T-helper 1 cell treated with Interleukin-12 subunit alpha and Interleukin-12 subunit beta and Interleukin-4 antibody, amounts not matched to agents 30 ng/mL and 1 ng/mL, for 36 hours (primary cell): ENCODE measurements around the gene ZDHHC3. TPM values are rescaled to one million over a fixed set of nuclear protein-coding genes. Genes with fewer than 3 reads are reported as not detected.

Experiments used
- intact Hi-C: fragments of 100-400 bp; cut with micrococcal nuclease; formaldehyde crosslinking; loops from one replicate; pipeline ENCODE4 v1.15.1; 2024
- total RNA-seq: library from RNA; stranded (reverse); gene quantifications from 2 replicates; pipeline ENCODE4 v1.2.3, GENCODE V29; 2022

Gene ZDHHC3, protein sequence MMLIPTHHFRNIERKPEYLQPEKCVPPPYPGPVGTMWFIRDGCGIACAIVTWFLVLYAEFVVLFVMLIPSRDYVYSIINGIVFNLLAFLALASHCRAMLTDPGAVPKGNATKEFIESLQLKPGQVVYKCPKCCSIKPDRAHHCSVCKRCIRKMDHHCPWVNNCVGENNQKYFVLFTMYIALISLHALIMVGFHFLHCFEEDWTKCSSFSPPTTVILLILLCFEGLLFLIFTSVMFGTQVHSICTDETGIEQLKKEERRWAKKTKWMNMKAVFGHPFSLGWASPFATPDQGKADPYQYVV
- 49.9 and 65.6 TPM in 2 replicates for total RNA-seq

- intact Hi-C loops, result loop anchor here (1.0 to 5.0 kb wide), 7 partner anchors 12 to 1354 kb away; partner anchors contain the start of genes ANO10, KIAA1143, KIF15 and TCAIM
Observed at GRCh38 chr3:44976002-44976815, at the start of gene ZDHHC3, which contains the start of gene EXOSC7. TSS of gene ZDHHC3 (minus strand) at chr3:44976174. CDS start at chr3:44959436, 16,738 bp downstream. TSS of gene EXOSC7 (plus strand) at chr3:44976244. CDS start at chr3:44976278, 34 bp downstream.

DNA sequence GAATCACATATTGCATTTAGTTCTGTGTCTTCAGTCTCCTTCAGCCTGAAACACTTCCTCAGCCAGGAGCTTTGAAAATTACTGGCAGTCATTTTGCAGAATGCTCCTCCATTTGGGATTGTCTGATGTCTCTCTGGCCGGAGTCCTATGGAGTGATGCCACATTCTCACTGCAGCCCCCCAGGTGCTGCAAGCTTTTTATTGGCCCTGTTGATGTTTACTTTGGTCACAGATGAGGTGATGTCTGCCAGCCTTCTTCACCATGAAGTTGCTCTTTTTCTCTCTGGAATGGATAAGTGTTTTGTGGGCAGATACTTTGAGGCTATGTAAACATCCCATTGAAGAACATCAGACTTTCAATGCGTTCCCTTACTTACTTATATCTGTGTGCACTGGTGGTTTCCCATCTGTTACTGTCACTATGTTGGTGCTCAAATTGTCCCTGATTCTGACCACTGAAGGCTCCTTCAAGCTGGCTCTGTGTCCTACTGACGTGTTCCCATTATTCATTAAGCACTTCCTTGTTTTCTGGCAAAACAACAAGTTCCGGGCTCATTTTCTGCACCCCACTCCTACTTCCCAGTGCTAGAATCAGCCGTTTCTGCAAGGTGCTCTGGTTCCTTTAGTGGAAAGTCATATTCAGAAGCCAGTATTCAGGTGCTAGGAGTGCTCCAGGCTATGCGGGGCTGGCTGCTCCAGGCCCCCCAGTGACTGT, 48.7 kb upstream of the ZDHHC3 start:
- intact Hi-C loops, result no loop called here

GRCh38 chr3:45023675-45024074, 47.7 kb upstream of the ZDHHC3 start:
- intact Hi-C loops, result no loop called here

DNA sequence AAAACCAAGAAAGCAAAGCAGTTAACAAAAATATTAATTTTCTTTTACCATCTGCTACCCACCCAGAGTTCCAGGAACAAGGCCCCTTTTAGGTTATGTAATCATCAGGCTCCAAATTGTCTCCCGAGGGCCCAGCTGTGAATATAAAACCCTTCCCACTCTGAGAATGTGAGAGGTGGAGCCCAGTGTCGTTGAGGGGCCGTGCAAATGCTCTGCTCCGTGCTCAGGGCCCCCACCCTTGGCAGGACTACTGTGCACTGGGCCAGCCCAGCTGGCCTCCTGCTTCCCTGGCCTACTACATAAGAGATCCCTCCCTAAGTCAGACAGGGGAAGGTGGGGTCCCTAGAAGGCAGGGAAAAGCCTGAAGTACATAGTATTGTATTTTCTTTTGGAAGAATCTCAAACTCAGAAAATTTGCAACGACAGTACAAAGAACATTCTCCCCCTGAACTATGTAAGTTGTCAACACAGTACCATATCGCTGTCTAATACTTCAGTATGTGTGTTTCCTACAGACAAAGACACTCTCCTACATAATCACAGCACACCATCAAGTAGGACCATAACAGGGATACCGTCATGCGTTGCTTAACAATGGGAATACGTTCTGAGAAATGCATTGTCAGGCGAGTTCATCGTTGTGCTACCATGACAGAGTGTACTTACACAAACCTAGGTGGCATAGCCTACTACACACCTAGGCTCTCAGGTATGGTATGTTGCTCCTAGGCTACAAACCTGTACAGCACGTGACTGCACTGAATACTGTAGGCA, 45.7 kb upstream of the ZDHHC3 start:
- intact Hi-C loops, result no loop called here

GRCh38 chr3:45020534-45020933, 44.6 kb upstream of the ZDHHC3 start:
- intact Hi-C loops, result no loop called here

GRCh38 chr3:45017821-45018220, 41.8 kb upstream of the ZDHHC3 start:
- intact Hi-C loops, result no loop called here

DNA sequence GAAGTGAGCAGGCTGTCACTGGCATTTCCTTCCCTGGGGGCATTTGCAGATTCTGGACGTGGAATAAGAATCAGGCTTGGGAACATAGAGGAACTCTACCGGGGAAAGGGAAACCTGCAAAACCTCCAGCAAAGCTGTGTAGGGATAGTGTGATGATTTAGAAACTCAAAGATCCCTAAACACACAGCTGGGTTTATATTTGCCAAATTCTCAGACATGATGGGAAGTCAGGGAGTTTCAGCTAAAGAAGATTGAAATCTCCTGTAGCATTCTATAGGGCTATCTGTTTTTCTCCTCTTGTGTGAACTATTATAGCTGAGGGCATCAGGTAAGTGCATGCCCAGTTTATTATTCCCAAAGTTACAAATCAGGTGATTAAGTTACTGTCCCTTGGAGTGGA, 40.9 kb upstream of the ZDHHC3 start:
- intact Hi-C loops, result no loop called here

DNA sequence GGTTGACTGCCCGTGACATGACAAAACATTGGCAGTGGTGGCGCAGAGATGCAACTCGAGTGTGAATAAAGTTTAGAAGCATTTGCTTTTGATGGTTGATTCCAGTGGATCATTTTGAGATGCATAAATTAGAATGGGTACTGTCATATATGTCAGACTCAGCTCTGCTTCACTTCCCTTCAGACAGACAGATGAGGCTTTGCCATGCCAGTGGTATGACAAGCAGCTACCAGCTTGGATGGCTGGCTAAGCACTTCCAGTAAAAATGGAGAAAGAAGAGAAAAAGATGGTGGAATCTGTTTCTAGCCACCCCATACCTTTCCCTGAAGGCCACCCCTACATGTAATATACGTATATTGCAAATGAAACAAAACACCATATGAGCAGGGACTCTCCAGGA, 36.6 kb upstream of the ZDHHC3 start:
- intact Hi-C loops, result no loop called here

- intact Hi-C loops, result no loop called here
Observed at GRCh38 chr3:45011756-45012508, 36.0 kb upstream of the ZDHHC3 start.

DNA sequence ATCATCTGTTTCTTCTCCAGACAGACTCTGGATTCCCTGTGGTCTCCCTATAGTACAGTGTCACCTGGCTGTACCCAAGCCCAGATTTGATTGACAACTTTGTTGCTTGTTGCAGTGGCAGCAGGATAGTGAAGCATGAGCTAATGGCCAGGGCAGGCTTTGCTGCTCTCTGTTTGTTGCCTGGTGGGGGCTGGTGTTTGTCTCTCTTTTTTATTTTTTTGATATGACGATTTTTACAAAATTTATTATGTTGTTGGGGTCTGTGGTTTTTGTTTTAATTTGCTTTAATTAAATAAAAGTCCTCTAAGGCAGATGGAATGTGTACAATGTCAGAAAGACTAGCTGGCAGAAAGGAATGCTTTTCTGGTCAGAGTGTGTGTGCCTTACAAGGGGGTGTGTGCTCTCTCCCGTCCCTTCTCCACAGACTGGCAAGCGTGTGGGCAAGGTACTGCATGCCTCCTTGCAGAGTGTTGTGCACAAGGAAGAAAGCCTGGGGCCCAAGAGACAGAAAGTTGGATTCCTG, 34.9 kb upstream of the ZDHHC3 start:
- intact Hi-C loops, result no loop called here

DNA sequence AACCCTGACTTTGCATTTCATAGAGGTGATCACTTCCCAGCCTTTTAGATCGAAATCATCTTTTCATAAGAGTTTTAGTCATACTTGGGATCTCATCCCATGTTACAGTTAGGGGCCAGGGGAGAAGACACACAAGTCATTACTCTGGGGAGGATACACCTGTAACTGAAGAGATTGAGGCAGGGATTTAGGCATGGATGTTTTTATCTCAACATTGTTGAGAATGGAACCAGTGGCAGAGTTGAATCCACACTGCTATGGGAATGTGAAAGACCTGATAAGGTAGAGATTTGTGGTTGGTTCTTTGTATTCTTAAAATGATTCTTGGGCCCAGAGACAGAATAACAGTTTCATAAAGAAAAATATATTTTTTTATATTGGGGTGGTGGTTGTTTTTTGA, 33.9 kb upstream of the ZDHHC3 start:
- intact Hi-C loops, result no loop called here

- intact Hi-C loops, result no loop called here
Observed at GRCh38 chr3:45008117-45008516, 32.1 kb upstream of the ZDHHC3 start.

GRCh38 chr3:45007091-45007490, 31.1 kb upstream of the ZDHHC3 start:
- intact Hi-C loops, result no loop called here

- intact Hi-C loops, result loop anchor here (2.0 kb wide), 1 partner anchor 19 kb away; no protein-coding TSS in a partner anchor
Observed at GRCh38 chr3:45003859-45004258, 27.9 kb upstream of the ZDHHC3 start.

- intact Hi-C loops, result no loop called here
Observed at GRCh38 chr3:45003406-45003805, 27.4 kb upstream of the ZDHHC3 start.

- intact Hi-C loops, result no loop called here
Observed at GRCh38 chr3:45002720-45003119, 26.7 kb upstream of the ZDHHC3 start.

DNA sequence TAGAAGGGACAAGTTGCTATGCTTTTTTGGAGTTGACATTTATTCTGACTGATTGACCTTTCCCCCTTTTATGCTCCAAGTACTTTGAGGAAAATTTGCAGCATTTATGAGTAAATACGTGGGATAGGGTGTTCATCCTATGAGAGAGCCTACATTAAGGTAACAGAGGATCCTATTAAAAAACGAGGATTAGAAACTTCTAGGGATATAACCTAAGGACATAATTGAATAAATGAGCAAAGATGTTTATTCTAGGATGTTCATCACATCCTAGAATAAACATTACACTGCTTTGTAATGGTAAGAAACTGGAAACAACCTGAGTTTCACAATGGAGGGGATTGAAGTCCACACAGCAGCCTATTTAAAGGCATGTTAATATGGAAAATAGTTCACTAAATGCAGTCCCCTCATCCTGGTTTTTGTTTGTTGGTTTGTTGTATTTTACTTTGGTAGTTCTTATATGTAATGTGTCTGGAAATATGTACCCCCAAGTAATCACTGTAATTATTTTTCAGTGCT, 26.2 kb upstream of the ZDHHC3 start:
- intact Hi-C loops, result no loop called here

DNA sequence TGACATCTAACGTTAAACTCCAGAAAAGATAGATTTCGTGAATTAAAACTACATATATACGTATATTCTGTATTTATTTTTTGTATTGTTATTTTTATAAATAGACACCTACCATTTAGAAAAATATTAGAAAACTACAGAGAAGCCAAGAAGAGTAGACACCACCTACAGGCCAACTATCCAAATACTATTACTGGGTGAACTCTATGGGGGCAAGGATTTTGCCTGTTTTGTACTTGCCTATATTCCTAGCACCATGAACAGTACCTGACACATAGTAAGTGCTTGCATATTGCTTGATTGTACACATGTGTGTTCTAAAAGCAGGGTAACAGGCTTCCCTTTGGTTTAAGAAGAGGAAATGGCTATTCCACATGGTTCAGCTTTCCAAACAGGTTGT, 25.8 kb upstream of the ZDHHC3 start:
- intact Hi-C loops, result no loop called here

DNA sequence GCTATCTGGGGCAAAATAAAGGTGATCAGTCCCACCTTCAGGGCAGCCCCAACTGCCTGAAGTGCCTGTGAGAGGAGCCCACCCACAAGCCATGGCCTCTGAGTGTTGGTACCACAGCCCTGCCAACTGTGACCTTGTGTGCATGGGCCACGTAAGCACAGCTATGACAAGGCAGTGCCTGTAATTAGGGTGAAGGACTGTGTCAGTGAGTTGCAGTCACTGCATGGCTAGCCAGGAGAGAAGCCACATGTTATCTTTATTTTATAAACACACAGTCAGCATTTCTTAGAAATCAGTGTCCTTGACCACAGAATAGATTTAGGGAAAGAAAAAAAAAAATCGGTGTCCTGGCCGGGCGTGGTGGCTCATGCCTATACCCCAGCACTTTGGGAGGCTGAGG, 24.8 kb upstream of the ZDHHC3 start:
- intact Hi-C loops, result no loop called here

GRCh38 chr3:44999782-45000181, 23.8 kb upstream of the ZDHHC3 start:
- intact Hi-C loops, result no loop called here
